ENCODE data around the gene MAPK1.
"Not testable (repeated sequence)": the region's sequence is repeated elsewhere in the genome, so short reads cannot be mapped to it uniquely, and the experiment has no call there.

Gene MAPK1

DNA sequence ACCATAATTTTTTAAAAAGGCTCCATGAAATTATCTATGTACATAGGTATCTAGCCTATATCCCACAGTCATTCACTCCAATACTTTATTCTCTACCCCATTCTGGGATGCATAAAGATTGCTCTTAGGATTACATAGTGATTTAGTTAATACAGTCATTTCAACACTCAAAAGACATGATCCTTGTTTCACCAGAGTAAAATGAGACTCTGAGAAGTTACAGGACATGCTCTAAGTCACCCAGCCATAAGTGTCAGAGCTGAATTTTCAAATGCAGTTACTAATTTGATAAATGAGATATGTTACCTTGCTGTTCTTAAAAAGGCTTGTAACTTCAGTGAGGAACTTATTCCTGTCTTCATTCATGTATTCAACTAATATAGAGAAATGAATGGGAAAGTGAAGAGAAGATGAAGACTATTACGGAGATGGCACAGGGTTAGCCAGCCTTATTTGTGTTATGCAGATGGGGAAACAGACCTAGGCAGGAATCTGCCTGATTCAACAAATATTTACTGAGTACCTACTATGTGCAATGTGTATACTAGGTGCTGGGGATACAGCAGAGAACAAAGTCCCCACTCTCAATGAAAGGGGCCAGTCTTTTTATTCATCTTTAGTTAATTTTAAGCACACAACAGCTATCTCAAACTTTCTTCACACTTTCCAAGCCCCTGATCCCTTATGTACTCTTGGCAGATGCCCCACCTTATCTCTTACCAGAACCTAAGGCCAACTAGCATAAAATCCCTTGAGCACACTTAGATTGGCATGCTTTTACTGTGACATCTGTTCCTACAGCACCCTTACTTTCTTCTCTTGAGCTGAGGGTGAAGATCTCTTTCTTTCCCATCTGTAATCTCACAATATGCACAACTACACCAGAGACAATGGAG is 21.6 kb downstream of the MAPK1 start:
- no peak for DNase-seq

DNA sequence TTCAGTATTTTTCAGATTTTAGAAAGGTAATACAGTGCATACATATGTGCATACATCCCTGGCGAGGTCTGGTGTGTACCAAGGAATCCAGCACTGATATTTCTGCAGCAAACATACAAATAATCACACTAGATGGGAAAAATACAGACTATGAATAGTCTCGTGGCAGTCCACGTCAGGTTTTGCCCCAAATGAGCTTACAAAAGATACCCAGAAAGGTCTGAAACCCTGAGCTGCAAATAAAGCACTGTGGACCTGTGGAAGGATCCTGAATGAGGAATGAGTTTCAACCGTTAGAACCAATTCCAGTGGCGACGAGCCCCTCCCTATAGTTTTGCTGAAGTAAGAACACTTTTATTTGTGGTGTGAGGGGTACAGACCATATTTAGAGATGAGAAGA is 24.5 kb downstream of the MAPK1 start:
- DNase-seq = no peak

DNA sequence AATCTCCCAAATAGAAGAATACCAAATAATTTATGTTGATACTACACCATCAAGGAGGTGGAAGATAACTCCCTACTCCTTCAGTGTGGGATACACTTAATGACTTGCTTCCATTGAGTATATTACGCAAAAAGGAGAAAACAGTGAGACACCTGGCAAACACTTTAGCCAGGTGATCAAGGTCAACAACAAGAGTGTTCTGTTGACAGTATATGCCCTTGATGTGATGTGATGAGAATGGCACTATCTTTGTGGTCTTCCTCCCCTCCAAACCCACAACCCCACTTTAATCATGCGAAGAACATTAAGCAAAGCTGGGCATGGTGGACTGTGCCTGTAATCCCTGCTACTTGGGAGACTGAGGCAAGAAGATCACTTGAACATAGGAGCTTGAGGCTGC is 26.0 kb downstream of the MAPK1 start:
- DNase-seq = no peak

GRCh38 chr22:21840236-21840823 is 27.1 kb downstream of the MAPK1 start:
- no peak for DNase-seq

DNA sequence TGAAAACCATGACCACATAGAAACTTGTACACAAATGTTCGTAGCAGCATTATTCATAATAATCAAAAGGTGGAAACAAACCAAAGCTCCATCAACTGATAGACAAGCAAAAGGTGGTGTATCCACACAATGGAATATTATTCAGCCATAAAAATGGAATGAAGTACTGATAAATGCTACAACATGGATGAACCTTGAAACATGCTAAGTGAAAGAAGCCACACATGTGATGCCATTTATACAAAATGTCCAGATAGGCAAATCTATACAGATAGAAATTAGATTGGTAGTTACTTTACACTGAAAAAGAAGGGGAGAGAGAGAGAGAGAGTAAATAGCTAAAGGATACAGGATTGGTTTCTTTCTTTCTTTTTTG is 27.7 kb downstream of the MAPK1 start:
- DNase-seq = no peak

DNA sequence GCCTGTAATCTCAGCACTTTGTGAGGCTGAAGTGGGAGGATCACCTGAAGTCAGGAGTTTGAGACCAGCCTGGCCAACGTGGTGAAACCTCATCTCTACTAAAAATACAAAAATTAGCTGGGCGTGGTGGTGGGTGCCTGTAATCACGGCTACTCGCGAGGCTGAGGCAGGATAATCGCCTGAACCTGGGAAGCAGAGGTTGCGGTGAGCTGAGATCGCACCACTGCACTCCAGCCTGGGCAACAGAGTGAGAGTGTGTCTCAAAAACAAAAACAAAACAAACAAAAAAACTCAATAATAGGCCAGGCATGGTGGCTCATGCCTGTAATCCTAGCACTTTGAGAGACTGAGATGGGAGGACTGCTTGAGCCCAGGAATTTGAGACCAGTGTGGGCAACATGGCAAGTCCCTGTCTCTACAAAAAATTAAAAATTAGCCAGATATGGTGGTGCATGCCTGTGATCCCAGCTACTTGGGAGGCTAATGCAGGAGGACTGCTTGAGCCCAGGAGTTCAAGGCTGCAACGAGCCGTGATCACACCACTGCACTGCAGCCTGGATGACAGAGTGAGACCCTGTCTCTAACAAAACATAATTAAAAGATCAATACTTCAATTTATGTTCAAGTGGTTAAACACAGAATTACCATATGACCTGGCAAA is 28.2 kb downstream of the MAPK1 start:
- not testable (repeated sequence) for DNase-seq

- DNase-seq = no peak
Measured at GRCh38 chr22:21837248-21837979, 30.0 kb downstream of the MAPK1 start.

- DNase-seq = not testable (repeated sequence)
Measured at GRCh38 chr22:21836486-21836885, 31.0 kb downstream of the MAPK1 start.

GRCh38 chr22:21835378-21835777 is 32.1 kb downstream of the MAPK1 start:
- DNase-seq = no peak

DNA sequence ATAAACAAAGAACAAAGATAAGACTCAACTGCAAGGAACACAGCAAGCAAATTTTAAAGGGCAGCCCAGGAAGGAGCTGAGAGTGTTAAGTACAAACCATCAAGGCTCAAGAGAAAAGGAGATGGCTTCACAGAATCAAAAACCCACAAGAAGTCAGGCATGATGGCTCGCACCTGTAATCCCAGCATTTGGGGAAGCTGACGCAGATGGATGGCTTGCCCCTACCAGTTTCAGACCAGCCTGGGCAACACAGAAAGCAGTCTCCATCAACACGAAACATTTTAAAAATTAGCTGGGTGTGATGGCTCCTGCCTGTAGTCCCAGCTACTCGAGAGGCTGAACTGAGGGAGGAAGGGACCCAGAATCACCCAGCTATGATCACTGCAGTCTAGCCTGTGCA is 32.6 kb downstream of the MAPK1 start:
- DNase-seq = no peak

DNA sequence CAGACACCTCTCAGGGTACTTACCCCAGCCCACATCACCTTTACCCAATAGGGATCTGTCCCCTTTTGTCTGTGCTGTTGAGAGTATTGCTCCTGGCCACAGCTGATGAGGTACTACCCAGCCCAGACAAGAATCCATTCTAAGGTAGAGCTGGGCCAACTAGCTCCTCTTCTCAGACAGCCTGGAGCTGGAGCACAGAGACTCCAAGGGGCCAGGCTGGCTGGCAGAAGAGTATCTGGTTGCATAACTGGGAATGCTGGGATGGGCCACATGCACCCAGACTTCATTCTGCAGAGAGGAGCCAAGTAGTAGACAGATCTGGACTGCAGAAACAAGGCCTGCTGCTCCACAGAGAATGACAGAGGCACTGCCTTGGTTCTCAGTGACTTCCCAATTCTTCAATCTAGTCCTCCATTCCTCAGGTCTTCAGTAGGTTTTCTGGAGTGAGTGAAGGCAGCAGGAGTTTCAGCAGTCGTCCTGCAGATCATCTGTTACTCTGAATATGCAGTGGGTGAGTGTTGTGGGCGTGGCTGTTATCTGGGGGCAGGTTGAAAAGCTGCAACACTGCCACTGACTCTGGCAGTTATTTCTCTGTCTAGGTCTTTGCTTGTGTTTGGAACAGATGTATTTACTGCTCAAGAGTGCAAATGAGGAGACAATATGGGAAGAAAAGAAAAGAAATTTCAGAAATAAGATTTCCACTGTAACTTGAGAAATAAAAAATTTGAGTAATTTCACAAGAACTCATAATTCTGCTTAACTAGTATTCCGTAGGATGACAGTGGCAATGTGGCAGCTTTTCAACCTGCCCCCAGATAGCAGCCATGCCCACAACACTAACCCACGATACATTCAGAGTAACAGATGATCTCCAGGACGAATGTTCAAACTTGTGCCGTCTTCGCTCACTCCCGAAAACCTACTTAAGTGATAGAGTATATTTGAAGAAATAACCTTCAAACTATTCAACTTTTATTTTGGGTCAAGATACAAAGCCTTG is 34.9 kb downstream of the MAPK1 start:
- DNase-seq = no peak

DNA sequence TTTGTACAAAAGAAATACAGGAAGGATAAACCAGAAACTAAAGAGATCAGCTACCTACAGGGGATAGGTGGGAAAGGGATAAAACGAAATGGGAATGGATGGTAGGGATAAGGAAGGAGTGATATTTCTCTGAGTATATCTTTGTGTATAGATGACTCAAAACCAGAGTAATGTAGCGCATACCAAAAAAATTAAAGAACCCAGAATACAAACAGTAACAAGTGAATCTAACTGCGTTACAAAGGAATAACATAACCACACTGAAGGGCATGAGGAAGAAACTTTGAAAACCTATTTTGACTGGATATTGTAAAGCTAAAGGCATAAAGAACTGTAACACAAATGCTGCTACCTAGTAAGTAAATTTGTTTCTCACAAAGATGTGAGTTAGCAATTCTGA is 37.9 kb downstream of the MAPK1 start:
- DNase-seq = no peak

DNA sequence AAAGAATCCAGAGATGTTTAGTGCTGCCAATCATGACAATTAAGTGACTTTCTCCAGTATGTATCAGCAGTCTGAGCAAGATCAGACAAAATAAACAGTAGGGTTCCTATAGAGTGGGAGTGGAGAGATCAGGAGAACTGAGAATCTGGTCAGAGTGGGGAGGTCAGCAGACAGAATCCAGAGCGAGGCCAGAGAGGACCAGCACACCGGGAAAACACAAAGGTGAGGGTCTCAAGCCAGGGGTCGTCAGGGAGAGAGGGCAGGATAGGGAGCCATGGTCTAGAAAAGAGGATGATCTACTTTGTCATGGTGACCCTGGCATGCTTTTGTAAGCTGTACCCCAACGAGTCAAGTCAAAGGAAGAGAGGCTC is 39.2 kb downstream of the MAPK1 start:
- DNase-seq = no peak

- DNase-seq = no peak
Measured at GRCh38 chr22:21827628-21828267, 39.7 kb downstream of the MAPK1 start.

DNA sequence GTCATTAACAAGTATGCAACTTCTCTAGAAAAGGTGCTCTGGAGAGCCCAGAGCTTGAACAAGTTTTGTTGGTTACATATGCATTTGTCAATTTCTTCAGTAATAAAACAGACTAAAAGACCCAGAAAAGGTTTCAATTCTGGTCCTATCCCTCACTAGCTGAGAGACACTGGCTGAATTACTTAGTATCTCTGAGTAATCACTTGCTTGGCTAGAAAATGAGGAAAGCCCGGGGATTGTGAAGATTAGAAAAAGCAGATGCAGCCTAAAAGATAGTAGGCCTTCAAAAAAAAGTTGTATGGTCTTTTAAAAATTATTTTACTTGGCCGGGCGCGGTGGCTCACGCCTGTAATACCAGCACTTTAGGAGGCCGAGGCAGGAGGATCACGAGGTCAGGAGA is 41.2 kb downstream of the MAPK1 start:
- no peak for DNase-seq

- DNase-seq = not testable (repeated sequence)
Measured at GRCh38 chr22:21824962-21825361, 42.5 kb downstream of the MAPK1 start.

GRCh38 chr22:21824445-21824912 is 43.0 kb downstream of the MAPK1 start:
- DNase-seq = no peak

DNA sequence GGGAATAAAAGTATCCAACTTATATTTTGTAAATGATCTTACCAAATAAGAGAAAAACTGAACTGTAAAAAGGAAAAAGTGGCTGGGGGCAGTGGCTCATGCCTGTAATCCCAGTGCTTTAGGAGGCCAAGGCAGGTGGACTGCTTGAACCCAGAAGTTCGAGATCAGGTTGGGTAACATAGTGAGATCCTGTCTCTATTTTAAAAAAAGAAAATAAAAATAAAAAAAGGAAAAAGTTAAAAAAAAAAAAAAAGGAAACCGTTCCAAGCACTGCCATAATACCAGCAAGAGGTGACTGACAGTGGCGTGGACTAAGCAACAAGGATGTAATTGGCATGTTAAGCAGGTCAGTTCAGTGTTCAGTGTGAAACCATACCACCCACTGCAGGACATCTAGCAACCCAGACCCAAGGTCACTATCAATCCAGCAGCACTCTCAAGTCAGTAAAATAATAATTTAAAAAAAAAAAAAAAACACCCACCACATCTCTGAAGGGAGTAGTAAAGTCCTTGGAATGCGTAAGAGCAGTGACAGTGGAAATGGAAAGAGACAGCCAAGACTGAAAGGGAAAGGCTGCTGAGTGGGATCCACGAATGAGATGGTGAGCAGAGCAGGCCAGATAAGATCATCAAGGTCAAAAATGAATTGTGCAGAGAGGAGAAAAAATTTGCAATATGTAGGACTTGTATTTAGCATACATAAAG is 43.6 kb downstream of the MAPK1 start:
- DNase-seq = no peak

DNA sequence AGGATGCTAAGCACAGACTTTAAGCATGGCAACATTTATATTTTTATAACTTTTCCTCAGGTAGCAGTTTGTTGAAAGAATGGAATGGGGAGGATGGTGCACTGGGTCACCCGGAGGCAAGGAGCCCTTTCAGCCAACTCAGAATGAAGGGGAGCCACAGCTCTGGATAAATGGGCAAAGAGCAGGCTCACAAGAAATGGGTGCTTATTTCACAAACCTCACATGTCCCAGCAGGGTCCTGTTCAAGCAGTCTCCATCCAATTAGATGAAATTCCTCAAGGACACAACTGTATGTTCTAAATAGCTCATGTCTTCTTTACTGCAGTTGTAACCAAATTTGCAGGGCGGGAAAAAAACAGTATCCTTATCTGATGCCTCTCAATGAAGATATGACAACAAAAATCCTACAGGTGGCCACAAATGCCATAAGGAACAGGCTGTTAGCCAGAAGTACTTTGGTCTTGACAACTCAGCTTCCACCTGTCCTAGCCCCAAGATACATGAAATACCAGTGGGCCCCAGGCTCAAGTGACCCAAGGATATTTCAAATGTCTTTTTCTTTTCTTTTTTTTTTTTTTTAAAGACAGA is 48.2 kb downstream of the MAPK1 start:
- DNase-seq = no peak

- no peak for DNase-seq
Measured at GRCh38 chr22:21818487-21819182, 48.8 kb downstream of the MAPK1 start.

Data from NCI-H2081 treated with DMSO at 0.1 percent for 48 hours (cell line).